ENCODE data around the gene DNAJB12.
"Not testable (repeated sequence)": the region's sequence is repeated elsewhere in the genome, so short reads cannot be mapped to it uniquely, and the experiment has no call there.

DNA sequence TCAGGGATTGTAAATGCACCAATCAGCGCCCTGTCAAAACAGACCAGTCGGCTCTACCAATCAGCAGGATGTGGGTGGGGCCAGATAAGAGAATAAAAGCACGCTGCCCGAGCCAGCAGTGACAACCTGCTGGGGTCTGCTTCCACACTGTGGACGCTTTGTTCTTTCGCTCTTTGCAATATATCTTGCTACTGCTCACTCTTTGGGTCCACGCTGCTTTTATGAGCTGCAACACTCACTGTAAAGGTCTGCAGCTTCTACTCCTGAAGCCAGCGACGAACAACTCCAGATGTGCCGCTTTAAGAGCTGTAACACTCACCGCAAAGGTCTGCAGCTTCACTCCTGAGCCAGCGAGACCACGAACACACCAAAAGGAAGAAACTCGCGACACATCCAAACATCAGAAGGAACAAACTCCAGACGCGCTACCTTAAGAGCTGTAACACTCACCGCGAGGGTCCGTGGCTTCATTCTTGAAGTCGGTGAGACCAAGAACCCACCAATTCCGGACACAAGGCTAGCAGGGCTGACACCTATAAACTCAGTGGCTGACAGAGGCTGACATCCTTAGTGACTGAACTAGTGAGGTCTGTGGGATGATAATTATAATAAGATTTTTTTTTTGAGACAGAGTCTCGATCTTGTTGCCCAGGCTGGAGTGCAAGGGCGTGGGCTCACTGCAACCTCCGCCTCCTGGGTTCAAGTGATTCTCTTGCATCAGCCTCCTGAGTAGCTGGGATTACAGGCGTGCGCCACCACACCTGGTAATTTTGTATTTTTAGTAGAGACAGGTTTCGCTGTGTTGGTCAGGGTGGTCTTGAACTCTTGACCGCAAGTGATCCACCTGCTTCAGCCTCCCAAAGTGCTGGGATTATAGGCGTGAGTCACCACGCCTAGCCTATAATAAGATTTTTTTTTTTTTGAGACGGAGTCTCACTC is 27.8 kb downstream of the DNAJB12 start:
- TF ChIP-seq, protein P1, sequence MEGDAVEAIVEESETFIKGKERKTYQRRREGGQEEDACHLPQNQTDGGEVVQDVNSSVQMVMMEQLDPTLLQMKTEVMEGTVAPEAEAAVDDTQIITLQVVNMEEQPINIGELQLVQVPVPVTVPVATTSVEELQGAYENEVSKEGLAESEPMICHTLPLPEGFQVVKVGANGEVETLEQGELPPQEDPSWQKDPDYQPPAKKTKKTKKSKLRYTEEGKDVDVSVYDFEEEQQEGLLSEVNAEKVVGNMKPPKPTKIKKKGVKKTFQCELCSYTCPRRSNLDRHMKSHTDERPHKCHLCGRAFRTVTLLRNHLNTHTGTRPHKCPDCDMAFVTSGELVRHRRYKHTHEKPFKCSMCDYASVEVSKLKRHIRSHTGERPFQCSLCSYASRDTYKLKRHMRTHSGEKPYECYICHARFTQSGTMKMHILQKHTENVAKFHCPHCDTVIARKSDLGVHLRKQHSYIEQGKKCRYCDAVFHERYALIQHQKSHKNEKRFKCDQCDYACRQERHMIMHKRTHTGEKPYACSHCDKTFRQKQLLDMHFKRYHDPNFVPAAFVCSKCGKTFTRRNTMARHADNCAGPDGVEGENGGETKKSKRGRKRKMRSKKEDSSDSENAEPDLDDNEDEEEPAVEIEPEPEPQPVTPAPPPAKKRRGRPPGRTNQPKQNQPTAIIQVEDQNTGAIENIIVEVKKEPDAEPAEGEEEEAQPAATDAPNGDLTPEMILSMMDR (IDR thresholded peaks at IDR 0.05): not testable (repeated sequence)
- TF ChIP-seq POLR2A (IDR thresholded peaks at IDR 0.05): peak; percentile 44
- peak in 2 of 3 donors; percentile 29 to 49 for TF ChIP-seq POLR2AphosphoS5 (IDR thresholded peaks at IDR 0.05)
- TF ChIP-seq EP300 (IDR thresholded peaks at IDR 0.05; ENCODE audit: low read depth): not testable (repeated sequence)

Data from transverse colon (tissue), 4 donors.